Testis (tissue), 5 donors: Measurements from ENCODE around the gene RPL9. TPM values are rescaled to one million over a fixed set of nuclear protein-coding genes. Genes with fewer than 3 reads are reported as not detected.
"Not testable (repeated sequence)": the region's sequence is repeated elsewhere in the genome, so short reads cannot be mapped to it uniquely, and the experiment has no call there.

Experiments
- DNase-seq: peaks from one replicate; pipeline ENCODE4 v3.0.0-alpha.2; 2019
- H3K27ac ChIP-seq, 2 donors: fragments of 200-600 bp; sonication (generic); one replicate each; pipeline ENCODE4 v1.5.1; 2019
- H3K27me3 ChIP-seq: fragments of 200-600 bp; sonication (generic); one replicate; pipeline ENCODE4 v1.5.1; 2019
- H3K36me3 ChIP-seq: fragments of 200-600 bp; sonication (generic); one replicate; pipeline ENCODE4 v1.5.1; 2017; ENCODE audit warnings: low read depth; ENCODE audit errors: missing control alignments
- H3K4me1 ChIP-seq: fragments of 200-600 bp; sonication (generic); one replicate; pipeline ENCODE4 v1.5.1; 2019
- H3K4me3 ChIP-seq, 2 donors: fragments of 200-600 bp; sonication (generic); one replicate each; pipeline ENCODE4 v1.5.1; 2017 to 2019
- H3K9me3 ChIP-seq: fragments of 200-600 bp; sonication (generic); one replicate; pipeline ENCODE4 v1.5.1; 2017
- CTCF ChIP-seq, 3 experiments: fragments of 450-650 bp in 2 of 3; fragments of 200-600 bp in 1 of 3; sonication (generic) in 1 of 3; IDR thresholded peaks; one replicate each; pipeline ENCODE4 v1.5.1; 2016 to 2019; ENCODE audit warnings: antibody characterized with exemption in 3 of 3, mild to moderate bottlenecking in 2 of 3, moderate library complexity in 1 of 3
- POLR2A ChIP-seq: fragments of 450-650 bp; IDR thresholded peaks from one replicate; pipeline ENCODE4 v1.6.1; 2017; ENCODE audit warnings: antibody characterized with exemption, mild to moderate bottlenecking, moderate library complexity
- WGBS, 2 donors: methylation state at CpG; one replicate each; pipeline ENCODE4 v1.1.5; 2018; 5-methylcytosine and 5-hydroxymethylcytosine counted together
- intact Hi-C: fragments of 100-400 bp; cut with DNase I; formaldehyde crosslinking; loops from one replicate; pipeline ENCODE4 v1.15.1; 2023; ENCODE audit warnings: low total_unique reads
- long read RNA-seq, 2 donors: transcript quantifications; one replicate each; lab custom pipeline, GENCODE V29; 2026
- polyA plus RNA-seq: library from polyadenylated mRNA; stranded (reverse); fragments of 350-450 nt; fragmentation: Illumina TruSeq; extraction: RNeasy Lipid Tissue Mini Kit (QIAGEN cat#74804); gene quantifications from one replicate; pipeline ENCODE4 v1.2.3, GENCODE V29; 2014; ENCODE audit warnings: low read depth, low replicate concordance; ENCODE audit not compliant: insufficient read depth
- total RNA-seq, 2 donors: library from RNA; depleted of rRNA; stranded (reverse); fragments of >200 nt; gene quantifications; one replicate each; pipeline ENCODE4 v1.2.3, GENCODE V29; 2016

RPL9 gene
- total RNA-seq, result 1,000 to 10,000 TPM in 1 of 2 donors, 100 to 1,000 TPM in 1; 755 to 1,313 TPM
- polyA plus RNA-seq, result 1,315 TPM
- long read RNA-seq, donor 1, transcript RPL9-203 (7 exons, 1,127 nt), result minor isoform, 51 of 563 reads
- long read RNA-seq, donor 1, transcript RPL9-212 (3 exons, 584 nt), result minor isoform, 18 of 563 reads
- long read RNA-seq, donor 1, transcript RPL9-209 (5 exons, 1,028 nt), result minor isoform, 21 of 563 reads
- long read RNA-seq, donor 1, transcript RPL9-214 (8 exons, 2,354 nt), result major isoform, 307 of 563 reads
- long read RNA-seq, donor 1, partial matches to known transcripts, result 93 of 563 reads
- long read RNA-seq, donor 1, other reads (novel, unspliced or antisense), result 43 of 563 reads
- long read RNA-seq, donor 2, transcript RPL9-209 (5 exons, 1,028 nt), result minor isoform, 14 of 284 reads
- long read RNA-seq, donor 2, transcript RPL9-203 (7 exons, 1,127 nt), result minor isoform, 31 of 284 reads
- long read RNA-seq, donor 2, transcript RPL9-210 (3 exons, 619 nt), result minor isoform, 17 of 284 reads
- long read RNA-seq, donor 2, transcript RPL9-214 (8 exons, 2,354 nt), result major isoform, 157 of 284 reads
- long read RNA-seq, donor 2, partial matches to known transcripts, result 37 of 284 reads
- long read RNA-seq, donor 2, other reads (novel, unspliced or antisense), result 14 of 284 reads

GRCh38 chr4:39458505-39459300 is at the start of gene RPL9, which contains the start of gene LIAS:
TSS of gene RPL9 (minus strand) at chr4:39458922. CDS start at chr4:39458439, 483 bp downstream.
TSS of gene LIAS (plus strand) at chr4:39459056. CDS start at chr4:39459118, 62 bp downstream.
- Histone ChIP-seq H3K27me3 (no peaks in the 10 kb centered on the region), H3K27ac (peak within 1 kb of the TSS; percentile 93), H3K4me1 (peaks cover 17% of the 10 kb centered on the region), H3K9me3 (no peaks in the 10 kb centered on the region), H3K36me3 (no peaks in the 10 kb centered on the region), H3K4me3 (peak within 1 kb of the TSS; percentile 65 to 86)
- TF ChIP-seq POLR2A (peak; percentile 78), CTCF (IDR thresholded peaks at IDR 0.05) (peak in 2 of 3 experiments; percentile 9 to 18)
- peak; percentile 97 for DNase-seq
- 0 to 1% methylated on average over 33 to 55 of the region's 55 CpGs for WGBS, 2 donors
- intact Hi-C loops, result loop anchor here (5.0 kb wide), 1 partner anchor 519 kb away; the partner anchor contains the start of gene PDS5A

GRCh38 chr4:39505581-39505980 is 46.9 kb upstream of the RPL9 start:
- TF ChIP-seq POLR2A, result no peak
- no peak for TF ChIP-seq CTCF (IDR thresholded peaks at IDR 0.05)
- Histone ChIP-seq H3K4me1 (no peaks in the 10 kb centered on the region), H3K27me3 (no peaks in the 10 kb centered on the region), H3K9me3 (no peaks in the 10 kb centered on the region), H3K36me3 (no peaks in the 10 kb centered on the region), H3K27ac (no peak overlapping the region), H3K4me3 (no peak overlapping the region)
- DNase-seq, result no peak
- 73 to 76% methylated on average over 1 of the region's 1 CpG for WGBS, 2 donors
- intact Hi-C loops, result no loop called here

DNA sequence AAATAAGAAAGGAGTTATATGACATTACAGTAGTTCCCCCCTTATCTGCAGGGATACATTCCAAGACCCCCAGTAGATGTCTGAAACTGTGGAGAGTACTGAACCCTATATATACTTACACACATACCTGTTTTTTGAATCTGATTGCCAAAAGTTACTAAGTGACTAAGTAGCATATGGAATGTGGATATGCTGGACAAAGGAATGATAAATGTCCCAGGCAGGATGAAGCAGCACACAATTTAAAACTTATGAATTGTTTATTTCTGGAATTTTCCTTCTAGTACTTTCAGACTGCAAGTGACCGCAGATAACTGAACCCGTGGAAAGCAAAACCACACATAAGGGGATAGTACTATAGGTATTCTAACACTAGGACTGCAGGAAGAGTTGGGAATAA is 45.8 kb upstream of the RPL9 start:
- Histone ChIP-seq H3K4me1 (no peaks in the 10 kb centered on the region), H3K9me3 (no peaks in the 10 kb centered on the region), H3K27ac (no peak overlapping the region), H3K36me3 (no peaks in the 10 kb centered on the region), H3K27me3 (no peaks in the 10 kb centered on the region), H3K4me3 (no peak overlapping the region)
- TF ChIP-seq POLR2A (no peak), CTCF (IDR thresholded peaks at IDR 0.05) (no peak)
- no peak for DNase-seq
- intact Hi-C loops, result no loop called here
- WGBS, 2 donors, result 95 to 100% methylated on average over 2 of the region's 2 CpGs

GRCh38 chr4:39502664-39503035 is 43.9 kb upstream of the RPL9 start:
- WGBS, 2 donors, result 86 to 87% methylated on average over 4 of the region's 4 CpGs
- H3K4me1 ChIP-seq, DNase-seq, intact Hi-C loops, H3K27ac ChIP-seq, H3K27me3 ChIP-seq, H3K9me3 ChIP-seq, H3K4me3 ChIP-seq, H3K36me3 ChIP-seq: not testable (repeated sequence)
